B cell (primary cell): Measurements from ENCODE around the gene NAA40.

Experiments
- CTCF ChIP-seq: fragments of 200-600 bp; IDR thresholded peaks from one replicate; pipeline ENCODE4 v1.8.0; 2022; ENCODE audit warnings: antibody characterized with exemption, mild to moderate bottlenecking
- EZH2 ChIP-seq: IDR thresholded peaks from 2 replicates; pipeline ENCODE4 v1.6.1; 2012; ENCODE audit warnings: borderline replicate concordance, low read depth, mild to moderate bottlenecking, moderate library complexity, low read length; ENCODE audit not compliant: insufficient read depth, poor library complexity, severe bottlenecking

GRCh38 chr11:64000740-64001483 is 62.1 kb downstream of the NAA40 start:
- TF ChIP-seq CTCF (peak; percentile 46), EZH2 (no peak)
